Measurements from ENCODE around the gene ZNF280B. TPM values are rescaled to one million over a fixed set of nuclear protein-coding genes. Genes with fewer than 3 reads are reported as not detected.

Gene ZNF280B
- total and polyA plus RNA-seq, 2 donors (not counting 1 experiment from before 2014, with no cell fraction given), result 0.67 to 3.5 TPM

GRCh38 chr22:22556995-22557925 lies 48.7 kb upstream of the ZNF280B start:
- Histone ChIP-seq H3K27ac (ENCODE audit: low read length in 2 of 2) (no peak overlapping the region), H3K36me3 (replicated peaks in 1 of 2; ENCODE audit: control extremely low read depth in 1 of 2, control insufficient read depth in 1 of 2, extremely low read depth in 1 of 2, insufficient read depth in 2 of 2, low read length in 1 of 2) (no peaks in the 10 kb centered on the region), H2AFZ (ENCODE audit: insufficient read depth, low read depth, low read length, poor library complexity, severe bottlenecking) (no peak overlapping the region), H3K9ac (ENCODE audit: low read length) (no peak overlapping the region), H3K9me3 (ENCODE audit: control extremely low read depth in 1 of 3, control insufficient read depth in 2 of 3, insufficient read depth in 1 of 3, low read length in 2 of 3) (peaks cover 0 to 17% (median 0%) of the 10 kb centered on the region in 3 donors), H3K79me2 (ENCODE audit: control insufficient read depth, insufficient read depth, low read length) (no peaks in the 10 kb centered on the region), H3K4me3 (ENCODE audit: control extremely low read depth in 1 of 5, extremely low read depth in 1 of 5, insufficient read depth in 1 of 5, low read depth in 2 of 5, low read length in 4 of 5) (no peak overlapping the region), H4K20me1 (ENCODE audit: control insufficient read depth, insufficient read depth, low read length, poor library complexity, severe bottlenecking) (no peaks in the 10 kb centered on the region), H3K4me1 (ENCODE audit: control insufficient read depth in 2 of 2, insufficient read depth in 2 of 2, low read length in 2 of 2) (peaks cover 8 to 10% of the 10 kb centered on the region in 2 donors), H3K27me3 (replicated peaks in 1 of 4; ENCODE audit: control extremely low read depth in 1 of 4, control insufficient read depth in 3 of 4, insufficient read depth in 4 of 4, low read length in 3 of 4) (no peaks in the 10 kb centered on the region), H3K4me2 (replicated peaks; ENCODE audit: low read depth, low read length, poor library complexity, severe bottlenecking) (no peak overlapping the region)
- Mint-ChIP-seq H3K9me3 (ENCODE audit: insufficient read depth) (no peaks in the 10 kb centered on the region), H3K4me3 (no peak overlapping the region), H3K27me3 (no peaks in the 10 kb centered on the region), H3K4me1 (peaks cover 13% of the 10 kb centered on the region), H3K27ac (no peak overlapping the region)
- ChIA-PET POLR2A (no interaction called here), CTCF (no interaction called here)
- WGBS (ENCODE audit: insufficient coverage), result 96% methylated on average over 24 of the region's 38 CpGs
- intact Hi-C loops (cut with micrococcal nuclease), result no loop called here
- TF ChIP-seq CTCF (IDR thresholded peaks at IDR 0.05), result no peak
- no peak for TF ChIP-seq EZH2 (IDR thresholded peaks at IDR 0.05; ENCODE audit: borderline replicate concordance, insufficient read depth, low read depth, low read length, poor library complexity, severe bottlenecking)
- ATAC-seq (ENCODE audit: low read depth) (no peak), DNase-seq (no peak)

GRCh38 chr22:22556578-22556977 lies 48.0 kb upstream of the ZNF280B start:
- H3K9me3 ChIP-seq (ENCODE audit: control extremely low read depth in 1 of 3, control insufficient read depth in 2 of 3, insufficient read depth in 1 of 3, low read length in 2 of 3), result peaks cover 0 to 17% (median 0%) of the 10 kb centered on the region in 3 donors
- CTCF ChIA-PET, result no interaction called here
- peaks cover 8 to 10% of the 10 kb centered on the region in 2 donors for H3K4me1 ChIP-seq (ENCODE audit: control insufficient read depth in 2 of 2, insufficient read depth in 2 of 2, low read length in 2 of 2)
- no peak overlapping the region for H3K9ac ChIP-seq (ENCODE audit: low read length)
- 93% methylated on average over 13 of the region's 14 CpGs for WGBS (ENCODE audit: insufficient coverage)
- no peak for DNase-seq
- no peak overlapping the region for H3K4me2 ChIP-seq (replicated peaks; ENCODE audit: low read depth, low read length, poor library complexity, severe bottlenecking)
- Mint-ChIP-seq H3K27me3 (no peaks in the 10 kb centered on the region), H3K9me3 (ENCODE audit: insufficient read depth) (no peaks in the 10 kb centered on the region), H3K27ac (no peak overlapping the region), H3K4me1 (peaks cover 13% of the 10 kb centered on the region), H3K4me3 (no peak overlapping the region)
- no peak overlapping the region for H2AFZ ChIP-seq (ENCODE audit: insufficient read depth, low read depth, low read length, poor library complexity, severe bottlenecking)
- no peaks in the 10 kb centered on the region for H3K36me3 ChIP-seq (replicated peaks in 1 of 2; ENCODE audit: control extremely low read depth in 1 of 2, control insufficient read depth in 1 of 2, extremely low read depth in 1 of 2, insufficient read depth in 2 of 2, low read length in 1 of 2)
- H4K20me1 ChIP-seq (ENCODE audit: control insufficient read depth, insufficient read depth, low read length, poor library complexity, severe bottlenecking), result no peaks in the 10 kb centered on the region
- H3K4me3 ChIP-seq (ENCODE audit: control extremely low read depth in 1 of 5, extremely low read depth in 1 of 5, insufficient read depth in 1 of 5, low read depth in 2 of 5, low read length in 4 of 5), result no peak overlapping the region
- H3K27me3 ChIP-seq (replicated peaks in 1 of 4; ENCODE audit: control extremely low read depth in 1 of 4, control insufficient read depth in 3 of 4, insufficient read depth in 4 of 4, low read length in 3 of 4), result no peaks in the 10 kb centered on the region
- no peak overlapping the region for H3K27ac ChIP-seq (ENCODE audit: low read length in 2 of 2)
- intact Hi-C loops (cut with micrococcal nuclease), result no loop called here
- TF ChIP-seq EZH2 (IDR thresholded peaks at IDR 0.05; ENCODE audit: borderline replicate concordance, insufficient read depth, low read depth, low read length, poor library complexity, severe bottlenecking) (no peak), CTCF (IDR thresholded peaks at IDR 0.05) (no peak)
- no peak for ATAC-seq (ENCODE audit: low read depth)
- no peaks in the 10 kb centered on the region for H3K79me2 ChIP-seq (ENCODE audit: control insufficient read depth, insufficient read depth, low read length)
- POLR2A ChIA-PET, result no interaction called here
